Measurements from ENCODE around the gene FOXD2.

Gene FOXD2

DNA sequence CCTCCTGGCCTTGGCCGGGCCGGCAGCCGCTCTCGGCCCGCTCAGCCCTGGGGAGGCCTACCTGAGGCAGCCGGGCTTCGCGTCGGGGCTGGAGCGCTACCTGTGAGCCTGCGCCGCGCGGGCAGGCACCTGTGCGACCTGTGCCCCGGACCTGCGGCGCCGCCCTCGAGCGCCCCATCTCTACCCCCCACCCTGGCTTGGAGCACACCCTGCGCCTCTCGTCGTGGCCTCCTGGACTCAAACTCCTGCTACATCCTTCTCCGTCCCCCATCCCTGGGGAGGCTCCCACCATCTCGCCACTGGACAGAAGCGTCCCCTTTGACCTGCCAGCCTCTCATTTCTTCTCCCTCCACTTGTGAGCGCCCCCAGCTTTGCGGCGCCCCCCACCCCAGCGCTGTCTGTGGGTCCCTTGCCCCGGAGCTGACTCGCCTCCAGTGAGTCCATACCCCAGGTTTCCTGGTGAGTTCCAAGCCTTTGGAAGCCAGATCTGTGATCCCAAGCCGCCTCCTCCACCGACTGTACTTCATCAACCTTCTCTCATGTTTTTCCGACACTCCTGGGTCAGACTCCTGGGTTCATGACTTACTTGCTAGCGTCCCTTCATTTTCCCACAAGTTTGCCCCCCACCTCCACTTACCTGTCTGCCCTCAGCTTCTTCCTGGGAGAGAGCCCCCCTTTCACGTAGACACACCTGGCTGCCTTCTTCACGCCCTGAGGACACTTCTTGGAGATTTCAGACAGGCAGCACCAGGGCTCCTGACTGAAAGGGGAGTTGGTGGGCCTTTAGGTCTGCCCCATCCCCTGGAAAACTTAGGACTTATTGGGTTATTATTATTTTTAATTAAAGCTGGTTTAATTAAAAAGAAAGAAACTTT is 20.4 kb upstream of the FOXD2 start:
- DNase-seq, result no peak

DNA sequence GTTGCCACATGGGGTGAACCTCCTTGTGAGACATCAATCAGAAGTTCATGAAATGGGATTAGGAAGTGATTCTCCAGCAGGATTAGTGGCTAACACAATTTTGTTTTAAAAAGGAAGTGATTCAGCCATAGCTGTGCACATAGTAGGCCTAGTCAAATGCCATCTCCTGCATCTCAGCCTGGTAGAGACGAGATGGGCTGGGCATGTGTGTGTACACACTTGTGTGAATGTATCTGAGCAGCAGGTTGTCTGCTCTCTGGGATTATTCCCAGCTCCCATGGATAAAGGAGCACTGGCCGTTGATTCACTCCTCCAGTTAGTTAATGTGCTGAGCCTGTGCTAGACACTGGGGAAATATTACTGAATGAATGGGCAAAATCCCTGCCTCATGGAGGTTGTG is 19.7 kb upstream of the FOXD2 start:
- DNase-seq, result no peak

DNA sequence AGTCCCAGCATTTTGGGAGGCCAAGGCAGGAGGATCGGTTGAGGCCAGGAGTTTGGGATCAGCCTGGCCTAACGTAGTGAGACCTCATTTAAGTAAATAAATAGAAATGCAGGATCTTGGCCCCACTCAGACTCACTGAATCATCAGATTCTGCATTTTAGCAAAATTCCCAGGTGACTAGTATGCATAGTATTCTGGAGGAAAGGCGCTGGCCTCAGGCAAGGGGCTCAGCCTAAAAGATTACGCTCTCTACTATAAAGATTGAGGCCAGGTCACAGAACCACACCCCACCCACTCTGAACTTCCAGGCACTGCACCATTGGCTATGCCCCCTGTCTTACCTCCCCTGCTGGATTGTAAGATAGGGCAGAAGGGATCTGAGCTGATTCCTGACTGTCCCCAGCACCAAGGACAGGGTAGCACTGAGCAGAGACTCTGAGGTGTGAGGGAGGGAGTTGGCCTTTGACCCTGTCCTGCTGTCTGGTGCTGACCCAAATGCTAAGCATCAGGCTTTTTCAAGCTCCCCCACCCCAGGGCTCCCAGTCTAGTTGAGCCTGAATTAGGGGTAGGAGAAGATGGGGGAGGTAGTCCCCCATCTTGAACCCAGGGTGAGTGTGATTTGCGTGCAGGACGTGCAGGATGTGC is 19.0 kb upstream of the FOXD2 start:
- no peak for DNase-seq

DNA sequence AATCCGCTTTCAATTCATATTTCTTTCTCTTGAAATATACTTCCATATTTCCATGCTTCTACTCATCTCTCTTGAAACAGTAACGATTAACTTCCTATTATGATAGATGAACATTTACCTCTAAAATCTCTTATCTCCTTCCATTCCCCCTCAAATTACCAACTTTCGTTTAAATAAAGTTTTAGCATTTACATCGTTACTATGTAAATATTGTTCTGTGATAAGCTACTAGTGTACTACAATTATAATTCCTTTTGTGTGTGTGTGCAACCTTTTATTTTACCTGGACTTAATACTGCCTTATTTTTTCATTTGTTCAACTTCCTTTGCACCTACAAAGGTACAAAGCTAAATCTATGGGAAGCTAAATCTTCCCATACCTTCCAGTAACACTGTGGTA is 17.3 kb upstream of the FOXD2 start:
- no peak for DNase-seq

- DNase-seq, result no peak
Measured at GRCh38 chr1:47423872-47424271, 14.0 kb upstream of the FOXD2 start.

DNA sequence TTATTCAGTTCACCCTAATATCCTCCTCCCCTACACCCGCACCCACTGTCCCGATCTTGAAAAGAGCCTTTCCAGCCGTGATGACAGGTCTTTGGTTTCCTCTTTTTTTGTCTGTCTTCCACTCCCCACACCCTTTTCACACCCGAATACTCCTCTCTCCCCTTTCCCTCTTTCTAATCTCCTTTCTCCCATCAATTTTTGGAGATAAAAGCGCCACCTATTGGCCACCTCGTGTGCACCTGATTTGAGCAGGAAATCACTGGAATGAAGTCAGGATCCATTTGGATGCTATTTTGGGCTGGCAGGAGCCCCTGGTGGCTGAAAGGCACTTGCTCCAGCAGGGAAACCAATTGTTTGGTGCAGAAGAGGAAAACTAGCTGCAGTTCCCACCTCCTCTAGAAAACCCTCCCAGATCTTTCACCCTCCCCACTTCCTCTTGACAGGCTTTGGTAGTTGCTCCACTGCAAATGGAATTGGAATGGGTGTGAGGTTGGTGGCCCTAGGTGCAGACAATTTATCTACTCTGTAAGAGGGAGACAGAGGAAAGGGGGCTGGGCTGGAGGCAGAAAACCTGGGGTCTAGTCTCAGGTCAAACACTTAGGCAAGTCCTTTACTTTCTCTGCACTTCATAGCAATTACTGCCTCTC is 13.4 kb upstream of the FOXD2 start:
- DNase-seq, result peak; percentile 58

GRCh38 chr1:47431534-47431933 is 6.3 kb upstream of the FOXD2 start:
- no peak for DNase-seq

DNA sequence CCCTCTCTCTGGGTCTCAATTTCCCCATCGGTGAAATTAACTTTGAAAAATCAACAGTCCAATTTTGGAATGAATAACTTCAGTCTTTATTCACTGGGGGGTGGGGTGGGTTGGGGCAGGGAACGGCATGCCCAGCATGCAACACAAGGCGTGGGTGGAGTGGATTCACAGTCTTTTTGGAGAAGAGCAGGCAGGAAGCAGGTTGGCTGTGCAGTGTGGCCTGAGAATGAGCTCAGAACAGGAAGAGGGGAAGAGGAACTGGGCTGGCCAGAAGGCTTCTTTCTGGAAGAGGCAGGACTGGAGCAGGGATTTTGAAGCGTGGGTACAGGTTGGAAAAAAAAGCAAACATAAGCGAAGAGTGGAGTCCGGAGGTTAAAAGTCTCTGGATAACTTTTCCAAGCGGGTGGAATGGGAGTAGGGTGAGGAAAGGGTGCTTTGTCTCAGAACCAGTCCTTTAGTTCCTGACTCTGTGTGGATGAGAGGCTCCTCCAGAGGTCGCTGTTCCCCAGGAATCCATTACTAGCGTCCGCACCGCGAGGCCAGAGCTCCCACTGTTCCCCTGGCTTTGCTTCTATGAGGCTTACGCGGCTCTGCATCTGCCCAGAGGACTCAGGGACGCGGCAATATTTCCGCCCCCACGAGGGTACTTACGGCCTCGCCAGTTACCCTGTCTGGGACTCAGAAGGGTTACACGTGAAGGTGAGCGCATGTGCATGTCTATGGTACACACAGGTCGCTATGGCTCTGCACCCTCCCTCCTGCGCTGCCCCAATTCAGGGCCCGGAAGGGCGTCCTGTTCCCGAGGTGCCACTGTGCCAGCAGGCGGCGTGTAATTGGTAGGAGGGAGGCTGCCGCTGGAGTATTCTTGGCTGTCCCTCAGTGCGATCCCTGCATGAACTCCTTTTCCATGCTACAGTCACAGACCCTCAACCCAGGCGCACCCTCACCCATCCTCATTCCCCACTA is 5.5 kb upstream of the FOXD2 start:
- DNase-seq, result no peak

DNA sequence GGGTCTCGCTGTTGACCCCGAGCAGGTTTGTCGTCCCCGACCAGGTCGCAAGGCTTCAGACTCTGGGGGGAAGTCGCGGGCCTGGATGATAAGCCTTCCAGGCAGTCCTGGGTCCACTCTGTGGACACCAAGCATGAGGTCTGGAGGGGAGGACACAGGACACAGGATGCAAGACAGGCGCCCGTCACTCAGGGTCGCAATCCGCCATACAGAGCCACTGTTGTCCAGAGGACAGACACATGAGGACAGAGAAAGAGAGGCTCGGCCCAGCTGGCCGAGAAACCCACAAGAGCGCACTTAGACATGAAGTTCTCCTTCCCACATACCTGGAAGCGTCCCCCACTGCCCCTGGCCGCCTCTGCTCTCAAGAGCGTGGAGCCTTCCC is 4.8 kb upstream of the FOXD2 start:
- DNase-seq, result no peak

DNA sequence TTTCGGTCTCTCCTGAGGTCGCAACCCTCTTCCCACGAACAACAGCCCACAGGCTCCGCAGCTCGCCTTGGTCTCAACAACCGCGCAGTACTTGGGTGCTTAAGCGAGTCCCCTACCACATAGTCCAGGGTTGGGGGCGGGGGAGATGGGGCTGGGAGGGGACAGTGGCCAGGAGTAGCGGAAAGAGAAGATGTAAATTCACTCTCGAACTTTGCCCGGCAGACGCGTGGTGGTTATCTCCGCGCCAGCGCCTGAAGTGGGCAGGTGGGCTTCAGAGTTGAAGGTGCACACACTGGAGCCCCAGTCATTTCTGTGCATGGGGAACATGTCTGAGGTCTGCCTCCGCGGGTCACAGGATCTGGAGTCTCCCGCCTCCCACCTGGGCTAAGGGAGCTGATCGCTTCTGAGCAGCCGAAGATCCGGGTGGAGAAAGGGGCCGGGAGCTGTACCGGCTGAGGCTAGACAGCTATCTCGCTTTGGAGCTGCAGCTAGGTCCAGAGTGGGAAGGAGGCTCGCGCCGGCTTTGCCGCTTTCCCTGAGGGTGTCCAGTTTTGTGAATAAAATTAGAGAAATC is 4.3 kb upstream of the FOXD2 start:
- no peak for DNase-seq

- no peak for DNase-seq
Measured at GRCh38 chr1:47434051-47434842, 3.6 kb upstream of the FOXD2 start.

- no peak for DNase-seq
Measured at GRCh38 chr1:47435506-47436303, 2.1 kb upstream of the FOXD2 start.

DNA sequence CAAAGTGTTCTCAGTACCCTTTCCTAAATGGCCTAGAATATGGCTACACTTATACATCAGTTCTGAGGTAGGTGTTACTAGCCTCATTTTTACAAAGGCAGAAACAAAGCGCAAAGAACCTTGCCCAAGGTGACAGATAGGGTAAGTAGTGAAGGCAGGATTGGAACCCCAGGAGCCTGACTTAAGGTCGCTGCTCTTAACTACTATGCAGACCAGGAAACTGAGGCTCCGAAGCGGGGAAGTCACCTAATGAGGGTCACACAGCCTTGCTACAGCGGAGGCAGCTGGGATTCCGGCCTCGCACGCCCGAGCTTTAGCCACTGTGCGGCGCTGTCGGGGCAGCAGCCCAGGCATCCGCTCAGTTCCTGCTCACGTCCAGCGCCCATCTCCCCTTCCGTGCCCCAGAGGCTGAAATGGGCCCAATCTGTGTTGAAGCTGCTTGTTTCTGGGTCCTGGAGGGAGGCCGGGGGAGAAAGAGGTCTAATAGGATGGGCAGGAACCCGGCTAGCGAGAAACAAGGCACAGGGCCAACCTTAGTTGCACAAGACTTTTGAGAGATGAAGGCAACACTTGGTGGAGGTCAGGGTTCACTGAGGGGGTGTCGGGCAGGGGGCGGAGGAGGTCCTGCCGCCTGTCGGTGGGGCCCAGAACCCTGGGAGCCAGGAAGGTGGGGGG is 1.4 kb upstream of the FOXD2 start:
- peak; percentile 70 for DNase-seq

- DNase-seq, result peak; percentile 18
Measured at GRCh38 chr1:47436979-47437446, 831 bp upstream of the FOXD2 start.

GRCh38 chr1:47438165-47439016 is 547 bp downstream of the FOXD2 start:
- DNase-seq, result peak; percentile 14

- DNase-seq, result no peak
Measured at GRCh38 chr1:47439017-47439818, 1.4 kb downstream of the FOXD2 start.

DNA sequence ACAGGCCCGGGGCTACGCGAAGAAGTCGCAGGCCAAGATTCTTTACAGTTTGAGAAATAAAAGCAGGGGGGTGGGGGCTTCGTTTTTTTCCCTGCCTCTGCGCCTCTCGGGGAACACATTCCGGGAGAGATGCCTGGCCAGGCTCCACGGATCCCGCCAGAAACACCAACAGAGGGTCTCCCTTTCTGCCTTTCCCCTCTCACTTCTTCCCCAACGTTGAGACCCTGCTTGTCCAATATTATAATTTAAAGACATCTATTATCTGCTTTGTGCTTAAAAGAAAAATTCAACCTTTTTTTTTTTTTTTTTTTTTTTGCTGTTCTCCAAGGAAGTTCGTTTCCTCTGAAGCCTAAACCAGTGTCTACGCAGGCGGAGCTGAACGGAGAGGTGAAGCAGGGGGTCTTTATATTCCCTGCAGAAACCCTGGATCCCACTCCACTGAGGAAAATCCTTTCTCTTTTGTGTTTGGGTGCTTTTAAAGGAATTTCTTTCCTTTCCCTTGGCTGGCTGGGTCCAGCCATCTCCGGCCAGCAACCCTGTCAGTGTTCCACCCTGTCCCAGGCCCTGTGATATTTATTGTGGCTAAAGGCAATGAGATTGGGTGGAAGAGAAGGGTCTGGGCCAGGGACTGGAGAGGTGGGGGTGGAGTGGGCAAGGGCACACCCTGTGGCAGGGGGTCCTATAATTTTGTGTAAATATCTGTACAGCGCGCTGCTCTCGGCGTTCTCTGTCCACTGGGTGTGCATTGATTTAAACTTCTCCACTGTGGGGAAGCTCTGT is 2.2 kb downstream of the FOXD2 start:
- DNase-seq, result no peak

Data from DMS79 treated with DMSO at 0.1 percent for 48 hours (cell line).